Suprapubic skin (tissue), 4 donors: ENCODE data around the gene STAG2.

Source experiments
- CTCF ChIP-seq, 2 donors: fragments of 200-600 bp in 1 of 2; fragments of 450-650 bp in 1 of 2; sonication (generic) in 1 of 2; IDR thresholded peaks; one replicate each; pipeline ENCODE4 v1.5.1; 2016 to 2019; ENCODE audit warnings: antibody characterized with exemption in 2 of 2, mild to moderate bottlenecking in 1 of 2, moderate library complexity in 1 of 2
- EP300 ChIP-seq: sonication (generic); formaldehyde crosslinking; IDR thresholded peaks from one replicate; pipeline ENCODE4 v1.6.1; 2017; ENCODE audit warnings: antibody characterized with exemption
- POLR2A ChIP-seq, 2 donors: fragments of 450-650 bp; IDR thresholded peaks; one replicate each; pipeline ENCODE4 v1.6.1; 2017; ENCODE audit warnings: antibody characterized with exemption in 2 of 2, mild to moderate bottlenecking in 2 of 2, moderate library complexity in 2 of 2
- POLR2AphosphoS5 ChIP-seq, 3 donors: sonication (generic); formaldehyde crosslinking; IDR thresholded peaks; one replicate each; pipeline ENCODE4 v1.6.1; 2017; ENCODE audit warnings: antibody characterized with exemption in 3 of 3

GRCh38 chrX:124010157-124010556 is 48.7 kb downstream of the STAG2 start:
- TF ChIP-seq POLR2A (IDR thresholded peaks at IDR 0.05) (no peak), CTCF (IDR thresholded peaks at IDR 0.05) (no peak), POLR2AphosphoS5 (IDR thresholded peaks at IDR 0.05) (no peak), EP300 (no peak)
